Choroid plexus epithelial cell (primary cell): ENCODE measurements around the gene MED31.

Experiments
- DNase-seq: peaks from one replicate; pipeline ENCODE4 v3.0.0-alpha.2; 2010; ENCODE audit warnings: low read depth
- H3K4me3 ChIP-seq: 2 replicates; pipeline ENCODE4 v1.5.1; 2011; ENCODE audit warnings: low read depth, mild to moderate bottlenecking, control low read depth, low read length, moderate library complexity
- TF ChIP-seq, protein P1 (sequence below): conservative IDR thresholded peaks from 2 replicates; pipeline ENCODE4 v1.5.1; 2011; ENCODE audit warnings: low read depth, mild to moderate bottlenecking, control low read depth, inconsistent platforms, low read length, moderate library complexity

The MED31 gene

GRCh38 chr17:6684460-6684783, 33.0 kb upstream of the MED31 start:
- H3K4me3 ChIP-seq: no peak overlapping the region
- TF ChIP-seq, protein P1, sequence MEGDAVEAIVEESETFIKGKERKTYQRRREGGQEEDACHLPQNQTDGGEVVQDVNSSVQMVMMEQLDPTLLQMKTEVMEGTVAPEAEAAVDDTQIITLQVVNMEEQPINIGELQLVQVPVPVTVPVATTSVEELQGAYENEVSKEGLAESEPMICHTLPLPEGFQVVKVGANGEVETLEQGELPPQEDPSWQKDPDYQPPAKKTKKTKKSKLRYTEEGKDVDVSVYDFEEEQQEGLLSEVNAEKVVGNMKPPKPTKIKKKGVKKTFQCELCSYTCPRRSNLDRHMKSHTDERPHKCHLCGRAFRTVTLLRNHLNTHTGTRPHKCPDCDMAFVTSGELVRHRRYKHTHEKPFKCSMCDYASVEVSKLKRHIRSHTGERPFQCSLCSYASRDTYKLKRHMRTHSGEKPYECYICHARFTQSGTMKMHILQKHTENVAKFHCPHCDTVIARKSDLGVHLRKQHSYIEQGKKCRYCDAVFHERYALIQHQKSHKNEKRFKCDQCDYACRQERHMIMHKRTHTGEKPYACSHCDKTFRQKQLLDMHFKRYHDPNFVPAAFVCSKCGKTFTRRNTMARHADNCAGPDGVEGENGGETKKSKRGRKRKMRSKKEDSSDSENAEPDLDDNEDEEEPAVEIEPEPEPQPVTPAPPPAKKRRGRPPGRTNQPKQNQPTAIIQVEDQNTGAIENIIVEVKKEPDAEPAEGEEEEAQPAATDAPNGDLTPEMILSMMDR: no peak
- no peak for DNase-seq

GRCh38 chr17:6683730-6684459, 32.5 kb upstream of the MED31 start:
- no peak overlapping the region for H3K4me3 ChIP-seq
- TF ChIP-seq, protein P1: no peak
- no peak for DNase-seq

GRCh38 chr17:6683081-6683684, 31.8 kb upstream of the MED31 start:
- TF ChIP-seq, protein P1: no peak
- H3K4me3 ChIP-seq: no peak overlapping the region
- DNase-seq: no peak

DNA sequence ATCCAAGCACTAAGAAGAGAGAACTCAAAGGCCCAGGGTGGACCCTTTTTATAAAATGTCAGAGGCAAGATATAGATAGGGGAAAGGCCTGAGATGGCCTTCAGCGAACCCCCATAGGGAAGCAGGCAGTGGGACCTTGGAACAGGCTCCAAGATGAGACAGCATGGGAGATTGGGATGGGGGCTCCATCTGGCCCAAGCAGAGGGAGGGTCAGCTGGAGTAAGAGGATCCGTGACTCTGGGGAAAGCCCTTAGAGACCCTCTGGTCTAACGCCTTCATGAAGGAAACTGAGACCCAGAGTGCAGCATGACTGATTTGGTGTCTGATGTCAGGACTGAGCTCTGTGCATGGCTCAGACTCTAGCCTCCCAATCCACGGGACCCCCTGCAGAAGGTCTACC, 30.9 kb upstream of the MED31 start:
- TF ChIP-seq, protein P1: no peak
- DNase-seq: no peak
- H3K4me3 ChIP-seq: no peak overlapping the region

DNA sequence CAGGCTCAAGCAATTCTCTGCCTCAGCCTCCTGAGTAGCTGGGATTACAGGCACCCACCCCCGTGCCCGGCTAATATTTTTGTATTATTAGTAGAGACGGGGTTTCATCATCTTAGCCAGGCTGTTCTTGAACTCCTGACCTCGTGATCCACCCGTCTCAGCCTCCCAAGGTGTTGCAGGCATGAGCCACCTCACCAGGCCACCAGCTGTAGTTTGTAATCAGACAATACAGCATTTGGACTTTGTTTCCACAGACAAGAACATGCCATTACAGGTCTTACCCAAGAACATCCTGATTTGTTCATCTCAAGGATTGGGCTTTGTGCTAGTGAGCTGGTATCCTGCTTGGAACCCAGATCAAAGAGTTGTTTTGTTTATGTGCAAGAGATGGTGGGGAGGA, 30.3 kb upstream of the MED31 start:
- TF ChIP-seq, protein P1: no peak
- no peak overlapping the region for H3K4me3 ChIP-seq
- no peak for DNase-seq

DNA sequence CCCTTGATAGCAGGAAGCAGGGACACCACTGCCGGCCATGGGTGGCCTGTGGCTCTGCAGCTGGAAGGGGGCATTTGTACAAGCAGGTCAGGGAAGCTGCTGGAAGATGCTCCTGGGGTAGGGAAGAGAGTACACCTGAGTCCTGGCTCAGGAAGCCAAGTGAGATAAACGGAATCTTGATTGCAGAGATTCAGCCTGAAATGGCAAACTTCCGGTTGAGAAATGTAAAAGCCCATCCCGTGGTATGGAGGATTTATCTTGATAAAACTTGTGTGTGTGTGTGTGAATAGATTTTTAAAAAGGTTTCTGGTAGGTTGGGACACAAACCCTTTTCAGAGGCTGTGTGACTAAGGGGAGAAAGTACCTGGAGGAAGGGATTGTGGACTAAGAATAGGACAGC, 29.8 kb upstream of the MED31 start:
- no peak for DNase-seq
- TF ChIP-seq, protein P1: no peak
- no peak overlapping the region for H3K4me3 ChIP-seq

GRCh38 chr17:6679241-6679640, 27.8 kb upstream of the MED31 start:
- DNase-seq: no peak
- TF ChIP-seq, protein P1: no peak
- no peak overlapping the region for H3K4me3 ChIP-seq
